OCI-LY3 (cell line): ENCODE results near the gene ZNF804A.

Source experiments
- H2AFZ ChIP-seq: fragments of 200-600, 300-600 bp; shearing (Covaris generic); 2 replicates; pipeline ENCODE4 v1.6.0; 2014; ENCODE audit warnings: antibody characterized with exemption, low read depth, low read length
- H3K27ac ChIP-seq: fragments of 200-600, 300-600 bp; sonication (generic); 2 replicates; pipeline ENCODE4 v1.5.1; 2014; ENCODE audit warnings: mild to moderate bottlenecking, low read length, moderate library complexity, mixed read lengths
- H3K27me3 ChIP-seq: fragments of 200-600, 300-600 bp; sonication (generic); 2 replicates; pipeline ENCODE4 v1.6.1; 2014; ENCODE audit warnings: low read depth, low read length, mixed read lengths
- H3K36me3 ChIP-seq: fragments of 200-600, 300-600 bp; sonication (generic); replicated peaks from 2 replicates; pipeline ENCODE3; 2014; ENCODE audit warnings: low read depth, low read length, mixed read lengths
- H3K4me1 ChIP-seq: fragments of 300-600, 200-600 bp; sonication (generic); 2 replicates; pipeline ENCODE4 v1.6.1; 2014; ENCODE audit warnings: low read length, mixed read lengths
- H3K4me2 ChIP-seq: fragments of 200-600, 300-600 bp; sonication (generic); 2 replicates; pipeline ENCODE4 v1.6.1; 2014; ENCODE audit warnings: low read length, mixed read lengths
- H3K4me3 ChIP-seq: fragments of 300-600, 200-600 bp; sonication (generic); 2 replicates; pipeline ENCODE4 v1.5.1; 2014; ENCODE audit warnings: antibody characterized with exemption, mild to moderate bottlenecking, low read length, moderate library complexity
- H3K79me2 ChIP-seq: fragments of 300-600, 200-600 bp; shearing (Covaris generic); 2 replicates; pipeline ENCODE4 v1.6.1; 2014; ENCODE audit warnings: mild to moderate bottlenecking, low read length, mixed read lengths
- H3K9ac ChIP-seq: fragments of 300-600, 200-600 bp; shearing (Covaris generic); 2 replicates; pipeline ENCODE4 v1.6.0; 2014; ENCODE audit warnings: mild to moderate bottlenecking, low read length, moderate library complexity
- H3K9me3 ChIP-seq: fragments of 200-600, 300-600 bp; shearing (Covaris generic); 2 replicates; pipeline ENCODE4 v1.6.1; 2014; ENCODE audit warnings: low read length, mixed read lengths; ENCODE audit not compliant: insufficient read depth
- H4K20me1 ChIP-seq: fragments of 200-600, 300-600 bp; sonication (generic); 2 replicates; pipeline ENCODE4 v1.6.1; 2016; ENCODE audit warnings: low read length, mixed read lengths; ENCODE audit not compliant: insufficient read depth
- CTCF ChIP-seq: fragments of 200-600, 300-600 bp; sonication (generic); IDR thresholded peaks from 2 replicates; pipeline ENCODE4 v1.5.1; 2014; ENCODE audit warnings: antibody characterized with exemption, low read length, low read depth
- EZH2phosphoT487 ChIP-seq: fragments of 200-600 bp; shearing (Covaris generic); IDR thresholded peaks from 2 replicates; pipeline ENCODE4 v1.6.1; 2018; ENCODE audit warnings: antibody characterized with exemption, mixed run types, low read depth

Gene ZNF804A

GRCh38 chr2:184849516-184849915 is 251.2 kb downstream of the ZNF804A start:
- no peaks in the 10 kb centered on the region for H3K9me3 ChIP-seq
- H2AFZ ChIP-seq, result no peak overlapping the region
- peaks cover 14% of the 10 kb centered on the region; the same call in 1 of the 2 replicates for H3K4me1 ChIP-seq
- peaks cover 3% of the 10 kb centered on the region for H3K36me3 ChIP-seq
- H3K79me2 ChIP-seq, result peaks cover 34% of the 10 kb centered on the region
- no peaks in the 10 kb centered on the region; the same call in 1 of the 2 replicates for H4K20me1 ChIP-seq
- no peak overlapping the region for H3K9ac ChIP-seq
- TF ChIP-seq EZH2phosphoT487 (no peak), CTCF (no peak)
- no peaks in the 10 kb centered on the region for H3K27me3 ChIP-seq
- no peak overlapping the region for H3K4me2 ChIP-seq
- H3K27ac ChIP-seq, result no peak overlapping the region
- H3K4me3 ChIP-seq, result no peak overlapping the region

GRCh38 chr2:184851576-184851975 is 253.2 kb downstream of the ZNF804A start:
- H3K36me3 ChIP-seq, result peaks cover 8% of the 10 kb centered on the region
- peaks cover 32% of the 10 kb centered on the region for H3K79me2 ChIP-seq
- H3K4me2 ChIP-seq, result no peak overlapping the region
- H3K4me3 ChIP-seq, result no peak overlapping the region
- H3K9ac ChIP-seq, result no peak overlapping the region
- H3K27ac ChIP-seq, result no peak overlapping the region
- H3K27me3 ChIP-seq, result no peaks in the 10 kb centered on the region
- no peak for TF ChIP-seq CTCF
- no peak for TF ChIP-seq EZH2phosphoT487
- H3K9me3 ChIP-seq, result no peaks in the 10 kb centered on the region
- H3K4me1 ChIP-seq, result peaks cover 14% of the 10 kb centered on the region; the same call in 1 of the 2 replicates
- H4K20me1 ChIP-seq, result no peaks in the 10 kb centered on the region; the same call in 1 of the 2 replicates
- H2AFZ ChIP-seq, result no peak overlapping the region

- Histone ChIP-seq H3K27ac (no peak overlapping the region), H3K27me3 (no peaks in the 10 kb centered on the region), H3K9ac (no peak overlapping the region), H4K20me1 (peaks cover 5% of the 10 kb centered on the region; the same call in 1 of the 2 replicates), H3K36me3 (peaks cover 27% of the 10 kb centered on the region), H3K4me3 (no peak overlapping the region), H3K79me2 (peaks cover 45% of the 10 kb centered on the region), H3K4me1 (no peaks in the 10 kb centered on the region), H2AFZ (no peak overlapping the region), H3K4me2 (no peak overlapping the region), H3K9me3 (peaks cover 13% of the 10 kb centered on the region)
- TF ChIP-seq CTCF (no peak), EZH2phosphoT487 (no peak)
These were observed 260.9 kb downstream of the ZNF804A start for GRCh38 chr2:184859187-184859586.

- peaks cover 19% of the 10 kb centered on the region for H3K36me3 ChIP-seq
- no peaks in the 10 kb centered on the region for H3K27me3 ChIP-seq
- H3K9me3 ChIP-seq, result peaks cover 13% of the 10 kb centered on the region
- no peak overlapping the region for H3K27ac ChIP-seq
- H3K4me1 ChIP-seq, result no peaks in the 10 kb centered on the region
- TF ChIP-seq CTCF, result no peak
- no peak for TF ChIP-seq EZH2phosphoT487
- no peak overlapping the region for H3K9ac ChIP-seq
- peaks cover 5% of the 10 kb centered on the region; the same call in 1 of the 2 replicates for H4K20me1 ChIP-seq
- no peak overlapping the region for H3K4me2 ChIP-seq
- H3K4me3 ChIP-seq, result no peak overlapping the region
- H2AFZ ChIP-seq, result no peak overlapping the region
- peaks cover 41% of the 10 kb centered on the region for H3K79me2 ChIP-seq
These were observed 262.4 kb downstream of the ZNF804A start for GRCh38 chr2:184860744-184861143.
